GM12873 (cell line): Measurements from ENCODE around the gene RILPL2.

ENCODE experiments used
- TF ChIP-seq, protein P1 (sequence below): IDR thresholded peaks from 2 replicates; pipeline ENCODE4 v1.5.1; 2012; ENCODE audit warnings: low read depth, mild to moderate bottlenecking, moderate library complexity, low read length, control low read depth; ENCODE audit not compliant: insufficient read depth; ENCODE audit errors: missing control alignments

The RILPL2 gene

DNA sequence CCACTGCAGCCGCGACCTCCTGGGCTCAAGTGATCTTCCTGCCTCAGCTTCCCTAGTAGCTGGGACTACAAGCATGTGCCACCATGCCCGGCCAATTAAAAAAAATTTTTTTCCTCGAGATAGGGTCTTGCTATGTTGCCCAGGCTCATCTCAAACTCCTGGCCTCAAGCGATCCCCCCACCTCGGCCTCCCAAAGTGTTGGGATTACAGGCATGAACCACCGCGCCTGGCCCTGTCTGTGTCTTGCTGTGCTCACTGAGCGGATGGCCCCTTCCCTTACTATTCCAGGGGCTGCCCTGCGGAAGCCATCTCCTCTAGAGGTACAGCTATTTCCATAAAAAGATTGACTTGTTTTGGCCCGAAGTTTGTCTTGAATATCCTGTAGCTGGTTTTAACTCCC lies 41.6 kb upstream of the RILPL2 start:
- TF ChIP-seq, protein P1, sequence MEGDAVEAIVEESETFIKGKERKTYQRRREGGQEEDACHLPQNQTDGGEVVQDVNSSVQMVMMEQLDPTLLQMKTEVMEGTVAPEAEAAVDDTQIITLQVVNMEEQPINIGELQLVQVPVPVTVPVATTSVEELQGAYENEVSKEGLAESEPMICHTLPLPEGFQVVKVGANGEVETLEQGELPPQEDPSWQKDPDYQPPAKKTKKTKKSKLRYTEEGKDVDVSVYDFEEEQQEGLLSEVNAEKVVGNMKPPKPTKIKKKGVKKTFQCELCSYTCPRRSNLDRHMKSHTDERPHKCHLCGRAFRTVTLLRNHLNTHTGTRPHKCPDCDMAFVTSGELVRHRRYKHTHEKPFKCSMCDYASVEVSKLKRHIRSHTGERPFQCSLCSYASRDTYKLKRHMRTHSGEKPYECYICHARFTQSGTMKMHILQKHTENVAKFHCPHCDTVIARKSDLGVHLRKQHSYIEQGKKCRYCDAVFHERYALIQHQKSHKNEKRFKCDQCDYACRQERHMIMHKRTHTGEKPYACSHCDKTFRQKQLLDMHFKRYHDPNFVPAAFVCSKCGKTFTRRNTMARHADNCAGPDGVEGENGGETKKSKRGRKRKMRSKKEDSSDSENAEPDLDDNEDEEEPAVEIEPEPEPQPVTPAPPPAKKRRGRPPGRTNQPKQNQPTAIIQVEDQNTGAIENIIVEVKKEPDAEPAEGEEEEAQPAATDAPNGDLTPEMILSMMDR: no peak

DNA sequence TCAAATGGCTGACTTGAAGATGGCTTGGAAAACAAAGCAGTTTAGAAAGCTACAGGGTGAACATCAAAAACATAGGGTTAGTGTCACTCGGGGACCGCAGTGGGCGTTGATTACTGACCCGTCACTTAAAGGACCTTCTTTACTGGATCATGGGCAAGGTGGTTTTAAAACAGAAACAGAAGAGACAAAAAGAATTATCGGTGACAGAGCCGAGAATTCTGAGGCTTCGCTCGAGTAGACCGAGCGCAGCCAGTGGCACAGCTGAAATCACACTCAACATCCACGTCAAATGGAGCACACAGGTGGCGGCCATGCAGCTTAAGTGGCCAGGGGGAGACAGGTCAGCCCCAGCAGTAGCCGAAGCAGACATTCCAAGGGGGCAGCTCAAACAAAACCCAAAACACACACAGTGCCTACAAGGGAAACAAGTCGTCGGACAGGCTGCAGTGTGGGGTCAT lies 38.8 kb upstream of the RILPL2 start:
- TF ChIP-seq, protein P1: no peak

DNA sequence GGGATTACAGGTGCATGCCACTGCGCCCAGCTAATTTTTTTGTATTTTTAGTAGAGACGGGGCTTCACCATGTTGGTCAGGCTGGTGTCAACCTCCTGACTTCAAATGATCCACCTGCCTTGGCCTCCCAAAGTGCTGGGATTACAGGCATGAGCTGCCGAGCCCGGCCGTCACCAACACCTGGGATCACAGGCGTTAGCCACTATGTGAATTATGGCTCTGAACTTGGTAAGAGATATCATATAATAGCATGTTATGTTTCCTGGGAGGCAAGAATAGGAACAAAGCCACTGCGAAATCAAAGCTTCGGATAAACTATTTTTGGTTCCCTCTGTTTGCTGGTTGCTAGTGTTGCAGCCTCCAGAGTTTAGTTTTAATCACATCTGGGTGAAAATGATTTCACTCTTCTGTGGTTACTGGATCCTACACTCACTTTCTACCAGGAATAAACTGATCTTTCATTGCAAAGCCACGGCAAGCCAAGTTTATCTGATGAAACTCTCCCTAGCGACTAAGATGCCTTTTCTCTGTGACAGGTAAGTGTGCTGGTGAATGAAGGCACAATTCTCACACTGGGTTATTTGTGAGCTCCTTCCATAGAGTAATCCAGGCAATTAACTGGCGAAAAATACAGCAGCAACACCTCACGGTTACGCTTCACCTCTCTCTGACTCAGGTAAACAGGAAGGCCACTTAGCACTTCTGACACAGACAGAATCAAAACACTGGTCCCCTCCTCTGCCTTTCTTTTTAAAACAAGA lies 38.2 kb upstream of the RILPL2 start:
- TF ChIP-seq, protein P1: no peak

DNA sequence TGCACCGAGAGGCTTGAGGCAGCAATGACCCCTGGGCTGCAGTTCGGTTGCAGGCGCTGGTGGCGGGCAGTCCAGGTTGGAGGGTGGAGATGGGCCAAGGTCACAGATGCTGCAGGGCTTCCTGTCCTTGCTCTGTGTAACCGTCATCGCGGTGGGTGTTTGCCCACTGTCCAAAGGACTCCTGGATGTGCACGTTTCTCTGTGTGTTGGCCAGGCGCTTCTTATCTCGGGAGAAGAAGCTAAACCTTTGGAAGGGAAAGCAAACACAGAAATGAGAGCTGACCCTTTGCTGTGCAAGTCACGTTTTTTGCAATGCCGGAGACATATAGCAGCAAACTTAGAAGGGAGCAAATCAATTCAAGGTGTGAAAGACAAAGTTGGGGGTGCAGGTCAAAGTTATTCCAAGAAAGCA lies 36.0 kb upstream of the RILPL2 start:
- TF ChIP-seq, protein P1: no peak

DNA sequence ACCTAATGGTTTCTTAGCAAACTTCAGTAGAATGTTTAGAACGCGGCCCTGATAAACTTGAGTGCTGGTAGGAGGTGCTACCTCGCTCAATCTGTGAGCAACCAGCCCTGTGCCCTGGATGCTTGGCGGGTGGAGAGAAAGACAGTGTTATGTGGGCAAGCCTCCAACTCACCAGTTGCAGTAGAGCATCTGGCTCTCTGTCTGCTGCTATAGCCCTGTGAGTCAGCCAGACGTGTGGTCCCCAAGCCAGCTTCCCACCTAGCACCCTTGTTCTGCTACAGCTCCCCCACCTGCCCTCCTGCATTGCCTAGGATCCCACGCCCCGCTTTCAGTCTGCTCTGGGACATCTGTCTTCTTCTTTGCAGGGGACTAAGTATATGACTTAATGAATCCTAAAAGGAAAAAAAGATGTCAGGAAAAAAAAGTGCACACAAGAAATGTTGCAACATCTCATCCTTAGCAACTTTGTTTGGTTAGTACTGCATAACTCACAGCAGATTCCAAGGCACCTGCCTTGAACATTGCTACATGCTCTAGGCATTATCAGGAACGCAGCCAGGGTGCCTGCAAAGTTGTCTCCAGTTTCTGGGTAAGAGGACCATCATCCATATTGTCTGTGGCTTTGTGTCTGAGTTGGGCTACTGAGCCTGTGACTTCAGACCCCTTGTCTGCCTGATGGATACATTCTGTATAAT lies 35.0 kb upstream of the RILPL2 start:
- TF ChIP-seq, protein P1: no peak

DNA sequence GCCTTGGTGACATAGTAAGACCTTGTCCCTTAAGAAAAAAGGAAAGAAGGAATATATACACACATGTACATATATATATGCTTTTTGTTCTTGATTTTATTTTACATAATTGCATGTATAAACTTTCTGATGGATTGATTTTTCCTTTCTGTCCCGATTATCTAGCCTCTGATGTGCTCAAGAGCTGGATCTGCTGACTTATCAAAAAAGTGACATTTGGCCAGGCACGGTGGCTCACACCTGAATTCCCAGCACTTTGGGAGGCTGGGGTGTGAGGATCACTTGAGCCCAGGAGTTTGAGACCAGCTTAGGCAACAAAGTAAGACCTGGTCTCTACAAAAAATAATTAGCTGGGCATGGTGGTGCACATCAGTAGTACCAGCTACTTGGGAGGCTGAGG lies 33.5 kb upstream of the RILPL2 start:
- TF ChIP-seq, protein P1: no peak

DNA sequence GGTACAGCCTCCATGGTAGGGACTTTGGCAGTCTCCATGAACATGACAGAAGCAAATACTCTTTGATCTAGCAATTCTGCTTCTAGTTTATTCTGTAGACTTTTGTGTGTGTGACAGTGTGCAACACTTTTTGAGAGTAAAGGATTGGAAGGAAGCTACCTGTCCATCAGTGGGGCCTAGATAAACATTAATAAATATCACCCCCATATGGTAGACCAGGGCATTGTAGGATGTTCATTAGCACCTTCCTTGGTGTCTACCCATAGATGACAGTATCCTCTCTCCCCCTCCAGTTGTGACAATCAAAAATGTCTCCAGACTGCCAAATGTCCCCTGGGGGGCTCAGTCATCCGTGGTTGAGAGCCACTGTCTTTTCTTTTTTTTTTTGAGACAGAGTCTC lies 32.3 kb upstream of the RILPL2 start:
- TF ChIP-seq, protein P1: peak; percentile 59
